Measurements from ENCODE around the gene DR1.

The DR1 gene

DNA sequence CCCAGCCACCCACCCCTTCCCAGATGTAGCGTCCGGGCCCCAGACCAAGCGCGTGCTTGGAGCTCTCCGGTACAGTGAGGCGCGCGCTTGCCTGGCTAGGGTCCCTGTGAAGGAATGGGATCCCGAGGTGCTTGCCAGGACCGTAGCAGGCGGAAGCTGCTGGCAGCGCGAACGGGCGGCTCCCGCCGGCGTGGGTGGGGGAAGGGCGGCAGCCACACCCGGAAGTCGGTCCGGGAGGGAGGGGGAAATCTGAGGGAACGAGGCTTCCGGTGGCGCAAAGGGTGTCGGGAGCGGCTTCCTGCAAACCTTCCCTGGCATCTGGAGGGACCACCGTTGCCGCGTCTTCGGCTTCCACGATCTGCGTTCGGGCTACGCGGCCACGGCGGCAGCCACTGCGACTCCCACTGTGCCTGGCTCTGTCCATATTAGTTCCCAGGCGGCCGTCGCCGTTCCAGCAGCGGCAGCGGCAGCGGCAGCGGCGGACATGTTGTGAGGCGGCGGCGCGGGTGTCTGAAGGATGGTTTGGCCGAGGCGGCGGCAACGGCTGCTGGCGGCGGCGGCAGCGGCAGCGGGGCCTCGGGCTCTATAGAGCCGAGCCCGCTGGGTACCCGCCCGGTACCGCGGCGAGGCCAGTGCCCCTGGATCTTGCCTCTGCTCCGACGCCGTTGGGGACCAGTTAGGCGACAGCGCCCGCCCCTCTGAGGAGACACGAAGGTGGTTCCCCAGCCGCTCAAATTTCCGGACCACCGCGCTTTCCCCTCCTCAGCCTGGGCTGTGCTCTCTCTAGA lies at the start of gene DR1:
DR1 (plus strand) TSS at position 275 of the 788 bp plus-strand sequence. CDS start 739 bp downstream, outside the sequence.
- peak; percentile 92 for DNase-seq (ENCODE audit: low spot score)

DNA sequence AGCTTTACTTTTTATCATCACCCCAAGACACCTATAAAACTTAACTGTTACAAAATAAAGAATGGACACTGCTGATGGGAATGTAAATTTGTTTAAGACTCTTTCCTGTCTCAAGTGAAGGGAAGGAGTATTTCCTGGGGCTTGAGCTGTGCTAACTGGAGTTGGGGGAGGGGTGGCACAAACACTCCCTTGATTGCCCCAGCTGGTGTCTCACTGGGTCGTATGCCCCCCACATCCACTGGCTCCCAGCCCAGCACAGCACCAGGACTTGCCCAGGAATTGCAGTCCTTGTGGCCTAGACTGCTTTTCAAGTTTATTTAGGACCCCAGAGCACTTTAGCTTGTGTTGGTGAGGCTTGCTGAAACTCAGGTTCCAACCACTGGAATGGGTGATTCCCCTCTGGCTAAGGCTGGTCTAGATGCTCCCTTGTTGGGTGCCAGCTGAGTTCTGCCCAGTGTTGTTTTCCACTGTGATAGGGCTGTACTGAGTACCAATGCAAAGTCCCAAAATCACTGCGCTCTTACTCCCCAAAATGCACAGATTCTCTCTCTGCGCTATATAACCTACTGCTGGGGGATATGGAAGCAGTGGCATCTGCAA lies 49.1 kb upstream of the DR1 start:
- DNase-seq (ENCODE audit: low spot score) = no peak

DNA sequence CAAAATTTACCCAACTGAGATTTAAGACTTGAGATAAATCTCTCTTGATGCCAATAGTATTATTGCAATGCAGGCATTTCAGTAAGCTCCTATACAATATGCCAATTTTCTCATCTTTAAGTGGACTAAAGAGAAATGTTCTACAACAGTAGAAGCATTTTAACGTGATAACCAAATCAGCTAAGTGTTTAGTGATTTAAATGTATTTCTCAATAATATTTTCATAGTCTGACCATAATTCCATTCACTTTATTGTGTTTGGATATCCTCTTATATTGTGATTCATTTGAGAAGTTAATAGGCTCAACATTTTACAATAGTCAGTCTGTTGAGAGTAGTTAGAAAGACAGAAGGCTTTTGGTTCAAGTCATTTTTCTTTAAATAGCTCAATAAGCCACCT lies 44.6 kb upstream of the DR1 start:
- no peak for DNase-seq (ENCODE audit: low spot score)

DNA sequence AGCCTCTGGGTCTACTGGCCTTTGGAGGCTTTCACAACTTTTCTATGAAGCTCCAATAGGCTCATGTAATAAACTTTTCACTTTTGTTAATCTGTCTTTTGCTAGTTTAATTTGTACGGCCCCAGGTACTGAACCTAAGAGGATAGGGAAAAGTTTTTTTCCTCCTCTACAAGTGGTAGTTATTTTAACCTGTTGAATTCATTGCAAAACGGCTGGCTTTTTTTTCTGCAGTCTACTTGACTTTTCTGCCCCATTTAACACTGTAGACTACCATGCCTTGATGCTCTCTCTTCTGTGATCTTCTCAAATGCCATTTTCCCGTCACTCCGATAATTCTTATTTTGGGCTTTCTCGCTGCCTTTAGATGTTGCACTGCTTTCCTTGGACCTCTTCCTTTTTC lies 43.6 kb upstream of the DR1 start:
- DNase-seq (ENCODE audit: low spot score) = no peak

DNA sequence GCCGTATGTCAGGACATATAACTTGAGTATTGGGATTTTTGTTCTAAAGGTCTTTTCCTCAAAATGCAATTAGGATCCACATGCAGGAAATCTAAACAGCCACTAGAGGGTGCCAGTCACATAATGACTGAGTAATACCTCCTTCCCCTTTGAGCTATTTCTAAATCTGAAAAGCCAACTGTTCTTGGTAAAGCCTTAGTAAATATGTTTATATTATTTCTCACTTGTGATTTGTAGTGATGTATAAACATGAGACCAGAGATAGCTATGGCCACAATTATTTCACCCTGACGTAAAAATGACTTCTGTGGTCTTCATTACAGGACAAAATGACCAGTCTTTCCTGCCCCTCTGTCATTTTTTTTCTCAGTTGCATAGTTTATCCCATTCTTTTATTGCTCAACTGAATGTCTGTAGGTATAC lies 41.0 kb upstream of the DR1 start:
- DNase-seq (ENCODE audit: low spot score) = peak; percentile 83

DNA sequence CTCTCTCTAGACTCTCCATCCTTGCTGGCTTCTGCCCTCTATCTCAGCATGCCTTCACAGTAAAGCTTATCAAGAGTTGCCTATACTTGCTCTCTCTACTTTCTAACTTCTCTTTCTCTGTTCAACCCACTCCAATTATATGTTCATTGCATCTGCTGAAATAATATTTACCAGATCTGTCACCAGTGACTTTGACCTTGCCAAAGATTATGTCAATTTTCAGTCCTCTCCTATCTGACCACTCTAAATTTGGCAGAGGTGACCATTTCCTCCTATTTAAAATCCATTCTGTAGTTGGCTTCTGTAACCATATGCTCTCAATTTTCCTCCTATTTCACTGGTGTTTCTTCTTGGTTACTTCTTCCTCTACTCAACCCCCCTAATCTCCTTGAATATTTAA lies 38.8 kb upstream of the DR1 start:
- no peak for DNase-seq (ENCODE audit: low spot score)

DNA sequence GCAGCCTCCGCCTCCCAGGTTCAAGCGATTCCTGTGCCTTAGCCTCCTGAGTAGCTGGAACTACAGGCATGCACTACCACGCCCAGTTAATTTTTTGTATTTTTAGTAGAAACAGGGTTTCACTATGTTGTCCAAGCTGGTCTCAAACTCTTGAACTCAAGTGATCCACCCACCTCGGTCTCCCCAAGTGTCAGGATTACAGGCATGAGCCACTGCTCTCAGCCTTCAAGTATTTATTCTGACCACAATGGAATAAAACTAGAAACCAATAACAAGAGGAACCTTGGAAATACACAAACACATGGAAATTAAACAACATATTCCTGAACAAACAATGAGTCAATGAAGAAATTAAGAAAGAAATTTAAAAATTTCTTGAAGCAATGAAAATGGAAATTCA lies 32.7 kb upstream of the DR1 start:
- DNase-seq (ENCODE audit: low spot score) = no peak

DNA sequence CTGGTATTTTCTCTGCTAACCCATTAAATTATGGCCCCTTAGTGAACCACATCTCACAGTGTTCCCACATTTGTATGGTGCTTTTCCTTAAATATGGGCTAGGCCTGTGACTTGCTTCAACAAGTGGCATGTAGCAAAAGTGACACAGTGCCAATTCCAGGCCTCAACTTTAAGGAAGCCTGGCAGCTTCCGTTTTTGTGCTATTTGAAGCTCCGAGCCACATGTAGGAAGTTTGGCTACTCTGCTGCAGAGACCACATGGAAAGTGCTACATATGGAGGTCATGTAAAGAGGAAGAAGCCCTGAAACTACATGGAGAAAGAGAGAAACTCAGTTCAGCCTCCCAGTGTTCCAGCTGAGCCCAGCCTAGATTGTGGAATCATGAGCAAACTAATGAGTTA lies 28.5 kb upstream of the DR1 start:
- no peak for DNase-seq (ENCODE audit: low spot score)

DNA sequence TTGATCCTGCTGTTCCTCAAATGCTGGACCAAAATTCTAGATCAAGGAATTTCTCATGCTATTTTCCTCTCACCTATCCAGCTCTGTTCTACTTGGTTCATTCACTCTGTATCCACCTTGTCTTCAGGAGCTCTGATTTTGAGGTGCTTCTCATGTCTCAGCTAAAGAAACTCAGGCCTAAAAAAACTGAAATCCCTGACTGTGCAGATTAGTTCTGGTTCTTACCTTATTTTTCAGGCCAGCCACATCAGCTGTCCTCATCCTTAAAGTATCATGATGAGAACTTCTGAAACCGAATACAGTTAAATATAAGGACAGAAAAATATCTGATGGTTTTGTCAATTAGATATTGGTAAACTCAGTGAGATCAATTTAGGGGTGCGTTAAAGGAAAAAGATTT lies 27.8 kb upstream of the DR1 start:
- no peak for DNase-seq (ENCODE audit: low spot score)

DNA sequence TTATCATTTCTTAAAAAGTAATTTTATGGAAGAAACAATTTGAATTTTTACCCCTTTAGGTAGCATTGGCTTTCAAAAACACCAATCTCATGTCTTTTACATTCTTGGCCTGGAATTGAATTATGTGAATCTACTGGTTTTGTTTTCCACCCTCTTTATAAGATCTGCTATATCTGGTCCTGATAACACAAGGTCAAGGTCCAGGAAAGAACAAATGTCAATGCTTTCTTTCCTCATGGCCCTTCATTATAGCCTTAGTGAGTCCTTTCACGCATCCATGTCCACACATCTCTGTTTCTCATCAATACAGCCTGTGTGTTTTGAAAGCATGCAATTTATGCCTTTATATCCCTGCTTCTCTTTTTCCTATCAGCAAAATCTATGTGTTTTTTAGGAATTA lies 24.0 kb upstream of the DR1 start:
- no peak for DNase-seq (ENCODE audit: low spot score)

DNA sequence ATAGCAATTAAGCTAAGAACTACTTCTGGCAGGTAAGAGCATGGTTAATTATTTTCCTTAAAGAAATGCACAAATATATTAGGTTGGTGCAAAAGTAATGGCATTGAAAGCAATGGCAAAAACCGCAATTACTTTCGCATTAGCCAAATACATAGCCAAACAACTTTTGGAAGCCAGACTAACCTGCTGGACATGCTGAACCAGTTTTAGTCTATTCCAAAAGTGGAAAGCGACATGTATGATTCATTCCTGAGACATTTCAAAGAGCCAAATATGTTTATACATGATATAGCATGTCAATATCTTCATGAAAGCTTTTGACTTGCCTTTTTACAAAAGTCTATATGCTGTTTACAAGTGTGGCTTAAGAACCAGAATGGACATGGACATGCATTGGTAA lies 23.4 kb upstream of the DR1 start:
- no peak for DNase-seq (ENCODE audit: low spot score)

DNA sequence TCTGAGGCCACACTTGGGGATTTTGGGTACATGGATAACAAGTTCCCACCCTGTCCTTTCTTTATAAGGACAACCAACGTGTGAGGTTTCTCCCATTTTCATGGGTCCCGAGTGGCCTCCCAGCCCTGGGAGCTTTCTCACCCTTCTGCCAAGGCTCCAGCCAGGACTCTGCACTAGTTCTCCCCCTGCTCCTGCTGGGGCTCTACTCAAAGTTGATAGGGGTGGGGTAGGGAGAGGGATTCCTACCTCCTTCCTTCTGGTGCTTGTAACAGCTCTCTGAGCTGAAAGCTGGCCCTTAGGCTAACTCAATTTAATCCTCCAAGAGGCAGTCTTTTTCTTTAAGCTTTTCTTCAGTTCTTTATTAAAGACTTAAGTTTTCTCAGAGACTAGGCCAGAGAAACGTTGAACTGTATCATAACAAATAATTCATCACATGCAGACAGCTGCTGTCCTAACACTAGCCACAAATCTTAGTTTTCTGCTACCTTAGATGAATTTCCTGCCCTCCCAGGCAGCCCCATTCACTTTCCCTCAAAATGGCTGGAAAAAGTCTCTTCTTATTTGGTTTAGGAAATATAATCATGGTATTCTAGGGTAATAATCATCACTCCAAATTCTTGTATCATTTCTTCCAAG lies 22.4 kb upstream of the DR1 start:
- DNase-seq (ENCODE audit: low spot score) = no peak

DNA sequence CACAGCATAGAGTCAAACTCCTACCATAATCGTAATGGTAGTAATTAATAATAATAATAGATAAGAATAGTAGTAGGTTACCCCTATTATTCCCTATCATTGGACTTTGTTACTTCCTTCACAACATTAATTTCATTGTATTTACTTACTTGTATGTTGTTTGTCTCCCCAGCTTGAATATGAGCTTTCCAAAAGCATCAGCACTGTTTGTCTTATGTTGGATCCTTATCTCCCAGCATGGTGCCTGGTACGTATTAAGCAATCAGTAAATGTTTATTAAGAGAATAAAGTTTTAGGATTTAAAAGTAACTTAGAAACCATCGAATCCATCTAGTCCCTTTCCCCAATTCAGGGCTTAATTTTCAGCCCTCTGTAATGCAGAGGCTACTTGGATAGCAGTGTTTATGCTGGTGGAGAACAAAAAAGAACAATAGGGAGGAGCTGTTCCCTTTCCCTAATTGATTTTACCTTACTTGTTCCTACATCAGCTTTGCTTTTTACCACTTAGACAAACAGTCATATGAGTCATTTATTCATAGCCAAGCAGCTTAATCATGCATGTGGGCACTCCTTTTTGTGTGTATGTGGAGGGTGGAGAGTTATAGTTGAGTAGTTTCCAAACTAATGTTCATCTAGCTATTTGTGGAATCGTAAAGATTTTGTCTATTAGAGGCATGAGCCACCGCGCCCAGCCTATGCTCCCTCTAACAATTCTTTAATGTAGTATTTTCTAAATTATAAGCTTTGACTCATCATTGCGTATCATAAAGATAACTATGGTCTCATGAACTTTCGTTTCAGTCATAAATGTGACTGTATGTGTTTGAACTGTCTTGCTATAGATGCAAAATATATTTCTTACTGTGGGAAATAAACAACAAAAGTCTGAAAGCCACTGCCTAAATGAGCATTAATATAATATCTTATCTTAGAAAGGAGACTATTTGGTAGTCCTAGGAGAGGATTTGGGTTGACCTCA lies 20.9 kb upstream of the DR1 start:
- DNase-seq (ENCODE audit: low spot score) = no peak

DNA sequence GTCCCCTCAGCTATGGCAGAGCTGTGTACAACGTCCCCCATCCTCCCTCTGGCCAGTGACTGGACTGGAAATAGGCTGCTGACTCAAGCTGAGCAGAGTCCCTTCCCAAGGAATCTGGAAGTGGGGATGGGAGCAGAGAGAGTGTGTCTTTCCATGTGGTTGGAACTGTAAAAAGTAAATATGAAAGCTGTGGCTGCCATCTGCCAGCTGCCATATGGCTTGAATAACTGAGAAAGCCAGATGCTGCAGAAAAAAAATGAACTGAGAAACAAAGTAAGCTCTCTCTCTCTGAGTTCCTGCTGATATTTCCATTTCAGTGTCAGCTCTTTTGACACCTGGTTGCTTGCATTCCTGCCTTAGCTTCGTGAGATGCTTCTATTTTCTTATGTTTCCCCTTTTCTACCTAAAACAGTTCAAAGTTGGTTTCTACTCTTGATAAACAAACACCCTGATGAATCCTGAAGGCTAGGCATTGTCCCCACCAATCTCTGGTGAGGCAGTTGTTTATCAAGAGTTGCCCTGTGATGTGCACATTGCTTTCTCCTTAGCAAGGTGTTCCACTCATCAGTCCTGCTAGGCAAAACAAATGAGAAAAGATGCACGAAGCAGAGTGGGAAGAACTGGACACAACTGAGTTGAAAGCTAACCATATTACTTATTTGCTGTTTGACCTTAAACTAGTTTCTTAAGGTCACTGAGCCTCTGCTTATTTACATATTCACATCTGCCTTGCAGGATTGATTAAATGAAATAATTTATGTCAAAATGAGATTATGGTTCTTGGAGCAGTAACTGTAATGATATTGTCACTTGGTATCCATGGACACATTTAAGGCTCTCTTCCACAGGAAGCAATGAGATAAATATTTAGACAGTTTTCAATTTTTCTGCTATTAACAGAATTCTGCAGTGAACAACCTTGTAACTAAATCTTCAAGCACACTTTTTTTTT lies 16.6 kb upstream of the DR1 start:
- no peak for DNase-seq (ENCODE audit: low spot score)

DNA sequence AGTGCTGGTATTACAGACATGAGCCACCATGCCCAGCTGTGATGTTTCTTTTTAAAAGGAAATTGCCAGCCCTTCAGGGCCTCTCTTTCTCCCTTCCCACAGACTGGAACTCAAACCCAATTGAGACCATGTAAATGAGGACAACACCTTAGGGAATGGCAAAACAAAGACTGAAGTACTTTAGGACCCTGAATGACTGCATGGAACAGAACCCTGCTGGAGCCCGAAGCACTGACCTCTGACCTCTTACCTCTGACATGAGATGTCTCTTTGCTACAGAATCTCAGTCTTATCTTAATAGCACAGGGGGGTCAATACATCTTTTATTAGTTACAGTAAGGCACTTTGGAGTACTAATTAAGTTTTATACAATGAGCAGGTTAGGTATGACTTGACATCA lies 15.5 kb upstream of the DR1 start:
- DNase-seq (ENCODE audit: low spot score) = no peak

DNA sequence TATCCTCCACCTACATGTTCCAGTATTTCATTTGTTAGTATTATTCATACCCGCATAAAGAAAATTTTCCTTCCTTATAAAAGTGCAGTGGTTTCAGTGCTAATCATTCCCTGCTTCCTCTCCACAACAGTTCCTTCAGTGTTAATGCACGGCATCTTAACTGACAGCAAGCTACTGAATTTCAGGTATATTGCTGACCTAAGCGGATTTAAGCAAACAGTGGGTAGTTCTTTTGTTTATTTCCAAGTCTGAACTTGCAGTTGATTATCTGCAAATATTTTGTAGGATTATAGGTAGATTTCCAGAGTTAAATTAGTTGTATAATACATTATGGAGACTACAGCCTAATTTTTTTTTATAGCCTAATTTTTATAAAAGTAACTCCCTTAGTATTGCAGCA lies 15.1 kb upstream of the DR1 start:
- no peak for DNase-seq (ENCODE audit: low spot score)

DNA sequence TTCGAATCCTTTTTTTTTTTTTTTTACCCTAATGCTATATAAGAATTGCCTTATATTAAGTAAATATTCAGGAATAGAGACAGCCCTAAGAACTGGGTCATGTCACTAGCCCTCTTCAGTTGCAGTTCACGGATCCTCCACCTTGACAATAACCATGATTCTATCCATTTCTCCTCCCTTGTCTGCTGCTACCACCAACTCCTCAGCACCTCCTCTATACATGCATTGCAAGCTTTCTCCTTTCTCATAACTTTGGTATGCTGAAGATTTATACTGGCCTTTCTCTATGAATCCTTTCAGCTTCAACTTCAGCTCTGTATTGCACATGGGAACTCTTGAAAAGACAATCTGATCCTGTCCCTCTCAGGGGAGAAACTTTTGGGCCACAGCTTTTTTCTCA lies 14.3 kb upstream of the DR1 start:
- no peak for DNase-seq (ENCODE audit: low spot score)

DNA sequence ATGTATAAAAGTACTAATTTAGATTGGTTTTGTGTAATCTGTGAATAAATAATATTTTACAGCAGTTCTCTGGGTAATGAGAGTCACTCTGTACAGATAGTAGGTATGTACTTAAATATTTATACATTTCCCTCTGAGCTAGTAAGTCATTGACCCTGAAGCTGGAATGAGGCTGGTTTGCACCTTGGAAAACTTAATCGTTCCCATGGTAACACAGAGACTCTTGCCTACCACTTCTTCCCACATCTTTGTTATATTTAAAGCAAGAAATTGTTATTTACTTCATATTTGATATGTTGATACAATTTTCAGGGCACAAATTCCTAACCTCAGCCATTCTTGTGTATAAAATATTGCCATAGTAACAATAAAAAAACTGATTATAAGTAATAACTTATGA lies 13.3 kb upstream of the DR1 start:
- DNase-seq (ENCODE audit: low spot score) = no peak

DNA sequence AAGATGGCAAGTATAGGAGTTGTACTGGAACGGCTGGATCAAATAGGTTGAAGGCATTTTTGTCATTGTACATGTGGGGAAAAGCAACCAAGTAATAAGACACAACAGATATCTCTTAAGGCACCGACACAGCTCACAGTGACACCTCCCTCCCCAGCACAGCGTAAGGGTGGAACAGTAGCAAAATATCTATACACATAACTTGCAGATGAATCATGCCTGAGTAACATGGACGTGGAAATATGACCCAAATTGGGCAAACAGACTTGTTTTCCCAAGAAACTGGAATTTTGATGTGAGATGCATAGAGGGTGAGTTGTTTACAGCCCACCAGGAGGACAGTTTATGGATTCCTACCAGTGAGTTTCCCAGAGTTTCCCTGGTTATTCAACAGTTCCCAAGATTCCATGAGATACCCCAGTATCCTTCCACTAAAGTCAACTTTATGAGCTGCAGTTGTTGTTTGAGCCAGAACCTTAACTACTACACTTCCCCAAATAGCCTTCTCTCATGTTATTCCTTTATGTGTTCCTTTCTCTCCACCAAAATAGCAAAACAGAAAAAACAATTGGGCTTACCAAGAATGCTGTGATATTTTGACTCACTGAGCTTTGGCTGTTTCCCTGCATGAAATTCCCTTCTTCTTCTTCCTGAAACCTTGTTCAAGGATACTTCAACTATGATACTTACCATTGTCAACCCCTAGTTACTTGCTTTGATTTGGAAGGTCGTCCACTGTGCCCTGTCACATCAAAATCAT lies 7.1 kb upstream of the DR1 start:
- DNase-seq (ENCODE audit: low spot score) = no peak

DNA sequence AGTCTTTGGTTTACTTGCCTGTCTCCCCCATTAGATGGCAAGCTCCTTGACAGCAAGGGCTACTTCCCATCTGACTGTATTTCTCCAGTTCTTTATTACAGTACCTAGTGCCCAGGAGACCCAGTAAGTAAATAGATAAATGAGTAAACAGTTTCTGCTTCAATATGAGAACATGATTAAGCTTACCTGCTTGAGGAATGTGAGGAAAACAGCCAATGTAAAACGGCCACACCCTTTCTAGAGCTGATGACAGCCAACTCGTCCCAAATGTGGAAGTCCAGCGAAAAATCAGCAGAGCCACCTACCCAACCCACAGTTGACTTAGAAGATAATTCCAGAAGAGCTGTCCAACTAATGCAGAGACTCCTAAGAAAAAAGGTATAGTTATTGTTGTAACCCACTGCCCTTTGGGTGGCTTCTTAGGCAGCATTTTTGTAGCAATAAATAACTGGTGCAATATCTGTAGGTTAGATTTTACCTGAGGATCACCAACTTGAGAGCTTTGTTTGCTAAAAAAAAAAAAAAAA lies 6.5 kb upstream of the DR1 start:
- DNase-seq (ENCODE audit: low spot score) = no peak
